GM12891 (cell line): ENCODE measurements around the gene GNAI1.
"Not testable (repeated sequence)": the region's sequence is repeated elsewhere in the genome, so short reads cannot be mapped to it uniquely, and the experiment has no call there.

Experiments
- DNase-seq: peaks from one replicate; pipeline ENCODE4 v3.0.0; 2011; ENCODE audit warnings: low spot score; ENCODE audit not compliant: insufficient read length
- FAIRE-seq: peaks from 2 replicates; lab custom pipeline; 2011; peaks lifted over from hg19 to GRCh38; lab: Jason Lieb, UNC
- PAX5 ChIP-seq: IDR thresholded peaks from 2 replicates; pipeline ENCODE4 v1.6.1; 2011; ENCODE audit warnings: low read length, moderate library complexity, mild to moderate bottlenecking; ENCODE audit not compliant: insufficient read depth, severe bottlenecking
- POLR2A ChIP-seq: IDR thresholded peaks from 2 replicates; pipeline ENCODE4 v1.6.1; 2011; ENCODE audit warnings: low read depth, low read length, control low read depth
- POLR2AphosphoS5 ChIP-seq: IDR thresholded peaks from 2 replicates; pipeline ENCODE4 v1.6.1; 2011; ENCODE audit warnings: low read depth, low read length, control low read depth
- POU2F2 ChIP-seq: IDR thresholded peaks from 2 replicates; pipeline ENCODE4 v1.6.1; 2011; ENCODE audit warnings: low read depth, mild to moderate bottlenecking, control low read depth, low read length, moderate library complexity
- SPI1 ChIP-seq: IDR thresholded peaks from 2 replicates; pipeline ENCODE4 v1.6.1; 2011; ENCODE audit warnings: low read depth, low read length, control low read depth
- TAF1 ChIP-seq: IDR thresholded peaks from 2 replicates; pipeline ENCODE4 v1.6.1; 2011; ENCODE audit warnings: low read depth, low read length, control low read depth

Gene GNAI1

DNA sequence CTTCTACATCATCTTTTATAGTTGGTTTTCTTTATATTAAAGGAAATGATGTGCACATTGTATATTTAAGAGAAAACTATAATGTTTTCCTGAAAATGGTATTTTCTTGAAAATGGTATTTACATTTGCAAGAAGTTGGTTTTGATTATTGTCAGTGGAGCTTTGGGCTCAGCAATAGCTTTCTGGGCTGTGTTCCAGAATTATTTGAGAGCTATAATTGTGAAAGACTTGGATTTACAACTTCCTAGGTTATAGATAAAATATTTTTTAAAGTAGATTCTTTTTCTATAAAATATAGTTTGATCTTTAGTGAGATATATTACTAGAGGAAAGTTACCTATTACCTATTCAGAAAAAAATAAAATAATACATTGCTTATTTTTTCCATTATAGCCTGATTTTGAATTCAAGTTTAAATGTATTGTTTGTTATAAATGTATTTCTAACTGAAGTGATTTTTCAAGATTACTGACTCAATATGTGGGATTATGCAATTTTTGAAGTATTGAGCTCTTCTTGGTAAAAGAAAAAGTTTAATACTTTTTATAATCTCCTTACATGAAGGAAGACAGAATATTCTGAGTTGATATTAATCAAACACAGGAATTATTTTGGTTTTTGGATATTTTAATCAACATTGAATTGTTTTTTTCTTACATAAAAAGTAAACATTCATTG is 20.2 kb downstream of the GNAI1 start:
- DNase-seq (no peak), FAIRE-seq (no peak)
- TF ChIP-seq POU2F2 = no peak
- no peak for TF ChIP-seq POLR2A
- no peak for TF ChIP-seq PAX5
- TF ChIP-seq TAF1 = no peak
- TF ChIP-seq SPI1 = no peak
- TF ChIP-seq POLR2AphosphoS5 = no peak

- TF ChIP-seq POU2F2 (no peak), POLR2A (no peak), TAF1 (no peak), POLR2AphosphoS5 (no peak), PAX5 (no peak), SPI1 (no peak)
- FAIRE-seq (no peak), DNase-seq (no peak)
Measured at GRCh38 chr7:80155374-80155773, 20.7 kb downstream of the GNAI1 start.

DNA sequence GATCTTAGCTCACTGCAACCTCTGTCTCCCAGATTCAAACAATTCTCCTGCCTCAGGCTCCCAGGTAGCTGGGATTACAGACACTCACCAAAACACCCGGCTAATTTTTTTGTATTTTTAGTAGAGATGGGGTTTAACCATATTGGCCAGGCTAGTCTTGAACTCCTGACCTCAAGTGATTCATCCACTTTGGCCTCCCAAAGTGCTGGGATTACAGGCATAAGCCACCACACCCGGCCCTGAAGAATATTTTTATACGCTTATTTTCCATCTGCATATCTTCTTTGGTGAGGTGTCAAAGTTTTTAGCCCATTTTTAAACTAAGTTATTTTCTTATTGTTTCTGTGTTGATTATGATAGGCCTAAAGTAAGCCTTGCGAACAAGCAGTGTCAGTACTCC is 23.1 kb downstream of the GNAI1 start:
- FAIRE-seq, DNase-seq: not testable (repeated sequence)

GRCh38 chr7:80159802-80160201 is 25.2 kb downstream of the GNAI1 start:
- FAIRE-seq = no peak

GRCh38 chr7:80161466-80161865 is 26.8 kb downstream of the GNAI1 start:
- no peak for DNase-seq
- no peak for FAIRE-seq
- TF ChIP-seq POLR2AphosphoS5 (no peak), POU2F2 (no peak), POLR2A (no peak), SPI1 (no peak), TAF1 (no peak), PAX5 (no peak)

More at GRCh38 chr7:80159802-80160201, 25.2 kb downstream of the GNAI1 start:
- TF ChIP-seq POLR2A (no peak), SPI1 (no peak), PAX5 (no peak), POU2F2 (no peak), TAF1 (no peak), POLR2AphosphoS5 (no peak)
- no peak for DNase-seq

GRCh38 chr7:80165177-80165576 is 30.5 kb downstream of the GNAI1 start:
- DNase-seq (no peak), FAIRE-seq (no peak)
- TF ChIP-seq POU2F2 (no peak), TAF1 (no peak), PAX5 (no peak), SPI1 (no peak), POLR2A (no peak), POLR2AphosphoS5 (no peak)

GRCh38 chr7:80170445-80170844 is 35.8 kb downstream of the GNAI1 start:
- no peak for TF ChIP-seq POU2F2
- DNase-seq (no peak), FAIRE-seq (no peak)

DNA sequence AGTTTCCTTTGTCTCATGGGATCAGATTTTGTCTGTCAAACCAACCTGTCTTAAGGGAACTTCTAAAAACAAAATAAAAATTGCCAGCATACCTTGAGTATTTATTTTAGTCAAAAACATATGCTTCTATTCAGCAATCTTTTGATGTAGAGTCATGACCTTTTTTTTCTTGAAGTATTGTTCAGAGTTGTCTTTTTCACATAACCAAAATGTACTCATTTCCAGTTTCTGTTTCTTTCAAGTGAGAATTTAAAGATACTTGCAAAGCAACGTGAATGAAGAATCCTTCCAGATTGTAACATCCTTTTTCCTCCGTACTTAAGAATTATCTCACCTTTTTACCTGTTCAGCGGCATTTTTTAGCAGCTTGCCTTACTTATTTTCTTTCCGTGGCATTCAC is 37.8 kb downstream of the GNAI1 start:
- FAIRE-seq = no peak
- DNase-seq = no peak
- TF ChIP-seq PAX5 (no peak), POLR2AphosphoS5 (no peak), TAF1 (no peak), SPI1 (no peak), POU2F2 (no peak), POLR2A (no peak)

GRCh38 chr7:80175744-80176143 is 41.1 kb downstream of the GNAI1 start:
- TF ChIP-seq SPI1 (0 out of 2 replicates have a peak, but pooled peaks have one; percentile 2), POU2F2 (no peak)
- DNase-seq (no peak), FAIRE-seq (no peak)

DNA sequence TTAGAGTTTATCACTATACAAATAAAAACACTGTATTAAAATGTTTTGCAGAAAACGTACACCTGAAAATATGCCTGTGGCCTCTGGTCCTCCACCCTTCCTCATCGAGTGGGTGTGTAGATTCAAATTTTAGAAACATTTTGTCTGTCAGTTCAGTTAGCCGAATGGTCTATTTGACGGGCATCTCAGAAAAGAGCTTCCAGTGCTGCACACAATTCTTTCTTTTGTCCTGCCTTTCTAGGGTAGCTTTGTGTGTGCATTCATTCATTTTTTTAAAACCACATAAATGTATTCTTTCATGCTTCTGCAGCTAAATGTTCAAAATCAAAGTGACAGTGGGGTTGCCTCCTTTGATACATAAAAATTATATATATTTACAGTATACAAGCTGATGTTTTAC is 46.8 kb downstream of the GNAI1 start:
- FAIRE-seq = no peak
- TF ChIP-seq POLR2AphosphoS5 = no peak
- TF ChIP-seq PAX5 = no peak

GRCh38 chr7:80182630-80183276 is 48.1 kb downstream of the GNAI1 start:
- TF ChIP-seq POU2F2 (no peak), TAF1 (no peak), SPI1 (no peak), PAX5 (no peak), POLR2AphosphoS5 (no peak), POLR2A (no peak)
- no peak for FAIRE-seq
- no peak for DNase-seq

More for the DNA sequence above, 46.8 kb downstream of the GNAI1 start:
- DNase-seq = no peak
